Measurements from ENCODE around the gene RCAN2. TPM values are rescaled to one million over a fixed set of nuclear protein-coding genes. Genes with fewer than 3 reads are reported as not detected.

RCAN2 gene
- total RNA-seq, 1 donor from 2014 or later: 9.0 TPM

- no peaks in the 10 kb centered on the region for H3K4me1 ChIP-seq
- intact Hi-C loops (cut with DNase I): no loop called here
Measured at GRCh38 chr6:46504242-46504641, 13.0 kb upstream of the RCAN2 start.

GRCh38 chr6:46502486-46503119 lies 11.4 kb upstream of the RCAN2 start:
- no peak for ATAC-seq

More at GRCh38 chr6:46504242-46504641, 13.0 kb upstream of the RCAN2 start:
- ATAC-seq (no peak), DNase-seq (no peak)
- no peak overlapping the region for H3K4me3 ChIP-seq
- no peaks in the 10 kb centered on the region for H3K9me3 ChIP-seq
- no peaks in the 10 kb centered on the region for H3K36me3 ChIP-seq
- no peak for TF ChIP-seq CTCF (IDR thresholded peaks at IDR 0.05)
- H3K27me3 ChIP-seq (ENCODE audit: low read depth): no peaks in the 10 kb centered on the region
- no peak overlapping the region for H3K27ac ChIP-seq

GRCh38 chr6:46501136-46502089 lies 10.2 kb upstream of the RCAN2 start:
- Histone ChIP-seq H3K36me3 (no peaks in the 10 kb centered on the region), H3K27ac (no peak overlapping the region), H3K9me3 (no peaks in the 10 kb centered on the region), H3K4me1 (no peaks in the 10 kb centered on the region), H3K4me3 (no peak overlapping the region), H3K27me3 (ENCODE audit: low read depth) (no peaks in the 10 kb centered on the region)
- intact Hi-C loops (cut with DNase I): no loop called here
- no peak for DNase-seq
- TF ChIP-seq CTCF (IDR thresholded peaks at IDR 0.05): no peak
- no peak for ATAC-seq

More at GRCh38 chr6:46502486-46503119, 11.4 kb upstream of the RCAN2 start:
- no peaks in the 10 kb centered on the region for H3K27me3 ChIP-seq (ENCODE audit: low read depth)
- intact Hi-C loops (cut with DNase I): no loop called here
- DNase-seq: no peak
- H3K36me3 ChIP-seq: no peaks in the 10 kb centered on the region
- no peaks in the 10 kb centered on the region for H3K4me1 ChIP-seq
- H3K9me3 ChIP-seq: no peaks in the 10 kb centered on the region
- no peak for TF ChIP-seq CTCF (IDR thresholded peaks at IDR 0.05)
- peak overlapping the region; percentile 5 for H3K27ac ChIP-seq
- H3K4me3 ChIP-seq: no peak overlapping the region

- Histone ChIP-seq H3K27me3 (ENCODE audit: low read depth) (no peaks in the 10 kb centered on the region), H3K36me3 (no peaks in the 10 kb centered on the region), H3K4me3 (no peak overlapping the region), H3K4me1 (no peaks in the 10 kb centered on the region), H3K9me3 (no peaks in the 10 kb centered on the region), H3K27ac (no peak overlapping the region)
- ATAC-seq (no peak), DNase-seq (no peak)
- intact Hi-C loops (cut with DNase I): no loop called here
- TF ChIP-seq CTCF (IDR thresholded peaks at IDR 0.05): no peak
Measured at GRCh38 chr6:46500382-46500781, 9.1 kb upstream of the RCAN2 start.

GRCh38 chr6:46491628-46492547 lies 639 bp upstream of the RCAN2 start:
- intact Hi-C loops (cut with DNase I): no loop called here
- H3K27ac ChIP-seq: peak overlapping the region; percentile 59
- peak; percentile 86 to 90 for ATAC-seq
- peak; percentile 50 for DNase-seq
- no peaks in the 10 kb centered on the region for H3K36me3 ChIP-seq
- H3K4me3 ChIP-seq: peak overlapping the region; percentile 67
- H3K4me1 ChIP-seq: peaks cover 11% of the 10 kb centered on the region
- H3K9me3 ChIP-seq: no peaks in the 10 kb centered on the region
- H3K27me3 ChIP-seq (ENCODE audit: low read depth): peaks cover 18% of the 10 kb centered on the region
- peak; percentile 61 for TF ChIP-seq CTCF (IDR thresholded peaks at IDR 0.05)
